K562 (cell line): ENCODE results near the gene BCL10. TPM values are rescaled to one million over a fixed set of nuclear protein-coding genes. Genes with fewer than 3 reads are reported as not detected.

Experiments
- HOXB6 ChIP-seq: fragments of 250-450 bp; sonication (Bioruptor Pico); IDR thresholded peaks from 2 replicates; pipeline ENCODE4 v1.5.1; 2022; ENCODE audit warnings: mild to moderate bottlenecking, borderline replicate concordance
- HSF4 ChIP-seq: fragments of 250-450 bp; sonication (Bioruptor Pico); IDR thresholded peaks from 2 replicates; pipeline ENCODE4 v2.1.2; 2022; ENCODE audit warnings: mild to moderate bottlenecking, moderate library complexity, borderline replicate concordance
- KDM2B ChIP-seq: fragments of 250-450 bp; sonication (Bioruptor Pico); IDR thresholded peaks from 2 replicates; pipeline ENCODE4 v1.8.0; 2021; ENCODE audit warnings: mild to moderate bottlenecking, moderate library complexity
- MAZ ChIP-seq, 2 experiments: fragments of 450-650 bp in 1 of 2; sonication (generic) in 1 of 2; formaldehyde crosslinking; IDR thresholded peaks in 1 of 2; conservative IDR thresholded peaks in 1 of 2; 2 replicates each; pipeline versions ENCODE4 v1.4.0 to v1.5.0; 2020; ENCODE audit warnings: mild to moderate bottlenecking in 1 of 2, missing genetic modification reagents in 1 of 2
- MEF2A ChIP-seq: IDR thresholded peaks from 2 replicates; pipeline ENCODE4 v1.6.1; 2011; ENCODE audit warnings: low read depth, mild to moderate bottlenecking, low read length, moderate library complexity; ENCODE audit not compliant: control insufficient read depth
- NELFE ChIP-seq: IDR thresholded peaks from 2 replicates; pipeline ENCODE4 v1.6.1; 2011; ENCODE audit warnings: mild to moderate bottlenecking; ENCODE audit not compliant: insufficient read depth, insufficient read length
- PHB2 ChIP-seq: fragments of 450-650 bp; IDR thresholded peaks from 2 replicates; pipeline ENCODE4 v1.6.1; 2017; ENCODE audit warnings: low read depth
- PTTG1 ChIP-seq: fragments of 450-650 bp; IDR thresholded peaks from 2 replicates; pipeline ENCODE4 v1.6.1; 2016; ENCODE audit warnings: low read depth, mild to moderate bottlenecking, missing genetic modification characterization, missing compliant biosample characterization
- RB1 ChIP-seq: fragments of 450-650 bp; IDR thresholded peaks from 2 replicates; pipeline ENCODE4 v1.6.1; 2017; ENCODE audit warnings: low read depth, mild to moderate bottlenecking
- RBFOX2 ChIP-seq: fragments of 200-400 bp; formaldehyde crosslinking; IDR thresholded peaks from 2 replicates; pipeline ENCODE4 v1.6.1; 2017; ENCODE audit warnings: low read depth, mild to moderate bottlenecking, low read length, moderate library complexity
- SIRT6 ChIP-seq: IDR thresholded peaks from one replicate; pipeline ENCODE4 v1.6.1; 2012; ENCODE audit warnings: low read depth, mild to moderate bottlenecking, control low read depth, inconsistent platforms, low read length, moderate library complexity
- TEAD2 ChIP-seq: fragments of 450-650 bp; IDR thresholded peaks from 2 replicates; pipeline ENCODE4 v1.6.1; 2016; ENCODE audit warnings: missing genetic modification characterization, control low read depth, missing compliant biosample characterization
- ZNF165 ChIP-seq: fragments of 250-450 bp; sonication (Bioruptor Pico); IDR thresholded peaks from 2 replicates; pipeline ENCODE4 v1.4.0; 2020; ENCODE audit warnings: borderline replicate concordance
- ZNF184 ChIP-seq: sonication (generic); formaldehyde crosslinking; IDR thresholded peaks from 2 replicates; pipeline ENCODE4 v1.5.0; 2020; ENCODE audit warnings: missing genetic modification reagents
- polyA plus RNA-seq, 8 experiments: library from polyadenylated mRNA; depleted of rRNA in 4 of 8; stranded (reverse) in 5 of 8; unstranded in 3 of 8; fragments of >200 nt; fragmentation: Nextera tagmentation in 2 of 8; fragmentation: Illumina TruSeq in 1 of 8; extraction: Ambion mirVana in 2 of 8; extraction: Trizol in 1 of 8; gene quantifications; 2 replicates each; pipeline versions ENCODE4 v1.2.1 to v1.2.3, GENCODE V29; 2011 to 2014; ENCODE audit warnings: inconsistent platforms in 1 of 8, missing spikeins in 1 of 8
- total RNA-seq, 7 experiments: library from RNA; depleted of rRNA in 6 of 7; stranded (reverse); fragments of >200 nt in 6 of 7; fragmentation: Illumina TruSeq in 2 of 7; extraction: Trizol in 2 of 7; gene quantifications; 2 replicates each; pipeline versions ENCODE4 v1.2.1 to v1.2.3, GENCODE V29; 2011 to 2021; ENCODE audit warnings: low replicate concordance in 1 of 7
- TF ChIP-seq, protein P1 (sequence below): sonication (generic); formaldehyde crosslinking; IDR thresholded peaks from 2 replicates; pipeline ENCODE4 v1.4.0; 2020; ENCODE audit warnings: mild to moderate bottlenecking, missing genetic modification reagents
- TF ChIP-seq, protein P2 (sequence below): fragments of 450-650 bp; IDR thresholded peaks from 2 replicates; pipeline ENCODE4 v1.6.1; 2016; ENCODE audit warnings: mild to moderate bottlenecking
- TF ChIP-seq, protein P3 (sequence below): sonication (generic); formaldehyde crosslinking; IDR thresholded peaks from 2 replicates; pipeline ENCODE4 v1.8.0; 2022; ENCODE audit warnings: mild to moderate bottlenecking, missing genetic modification reagents
- TF ChIP-seq, protein P4 (sequence below), 2 experiments: IDR thresholded peaks; 2 replicates each; pipeline ENCODE4 v1.6.1; 2012; ENCODE audit warnings: improper control_type of control experiment in 2 of 2, low read depth in 2 of 2, low read length in 2 of 2, borderline replicate concordance in 1 of 2
- TF ChIP-seq, protein P5 (sequence below): sonication (generic); formaldehyde crosslinking; IDR thresholded peaks from 2 replicates; pipeline ENCODE4 v1.9.0; 2022; ENCODE audit warnings: mild to moderate bottlenecking, missing genetic modification reagents

BCL10 gene
- total and polyA plus RNA-seq, 9 of the 15 experiments (the other 6 are each of a cell fraction or from before 2014, with no cell fraction given): 8.0 to 19.4 (median 12.3) TPM

DNA sequence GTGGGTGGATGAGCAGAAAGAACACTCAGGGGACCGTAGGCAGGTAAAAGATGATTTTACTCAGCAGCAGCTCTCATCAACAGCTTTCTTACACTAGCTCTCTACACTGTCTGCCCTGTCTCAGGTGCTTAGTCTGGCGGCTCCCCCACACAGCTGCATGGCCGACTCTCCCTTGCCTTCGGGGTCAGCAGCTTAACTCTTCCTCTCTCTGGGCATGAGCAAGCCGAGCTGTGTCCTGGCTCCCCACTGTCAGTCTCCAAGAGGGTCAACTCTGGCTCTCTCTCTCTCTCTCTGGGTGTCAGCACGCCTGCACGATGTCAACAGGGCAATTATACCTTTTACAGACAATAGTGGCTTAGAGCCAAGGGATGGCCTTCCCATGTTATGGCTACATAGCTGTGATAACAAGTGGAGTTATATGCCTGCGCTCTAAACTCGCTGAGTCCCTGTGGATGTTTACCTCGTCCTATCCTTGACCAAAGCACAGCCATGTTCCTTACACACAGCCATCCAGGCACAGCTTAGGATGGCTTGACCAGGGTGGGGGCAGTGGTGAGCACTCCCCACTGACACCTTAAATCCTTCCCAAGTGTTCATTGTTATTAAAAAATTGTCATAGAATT lies 3.1 kb upstream of the BCL10 start (continued):
- TF ChIP-seq, protein P1, sequence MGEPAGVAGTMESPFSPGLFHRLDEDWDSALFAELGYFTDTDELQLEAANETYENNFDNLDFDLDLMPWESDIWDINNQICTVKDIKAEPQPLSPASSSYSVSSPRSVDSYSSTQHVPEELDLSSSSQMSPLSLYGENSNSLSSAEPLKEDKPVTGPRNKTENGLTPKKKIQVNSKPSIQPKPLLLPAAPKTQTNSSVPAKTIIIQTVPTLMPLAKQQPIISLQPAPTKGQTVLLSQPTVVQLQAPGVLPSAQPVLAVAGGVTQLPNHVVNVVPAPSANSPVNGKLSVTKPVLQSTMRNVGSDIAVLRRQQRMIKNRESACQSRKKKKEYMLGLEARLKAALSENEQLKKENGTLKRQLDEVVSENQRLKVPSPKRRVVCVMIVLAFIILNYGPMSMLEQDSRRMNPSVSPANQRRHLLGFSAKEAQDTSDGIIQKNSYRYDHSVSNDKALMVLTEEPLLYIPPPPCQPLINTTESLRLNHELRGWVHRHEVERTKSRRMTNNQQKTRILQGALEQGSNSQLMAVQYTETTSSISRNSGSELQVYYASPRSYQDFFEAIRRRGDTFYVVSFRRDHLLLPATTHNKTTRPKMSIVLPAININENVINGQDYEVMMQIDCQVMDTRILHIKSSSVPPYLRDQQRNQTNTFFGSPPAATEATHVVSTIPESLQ: no peak
- TF ChIP-seq, protein P2, sequence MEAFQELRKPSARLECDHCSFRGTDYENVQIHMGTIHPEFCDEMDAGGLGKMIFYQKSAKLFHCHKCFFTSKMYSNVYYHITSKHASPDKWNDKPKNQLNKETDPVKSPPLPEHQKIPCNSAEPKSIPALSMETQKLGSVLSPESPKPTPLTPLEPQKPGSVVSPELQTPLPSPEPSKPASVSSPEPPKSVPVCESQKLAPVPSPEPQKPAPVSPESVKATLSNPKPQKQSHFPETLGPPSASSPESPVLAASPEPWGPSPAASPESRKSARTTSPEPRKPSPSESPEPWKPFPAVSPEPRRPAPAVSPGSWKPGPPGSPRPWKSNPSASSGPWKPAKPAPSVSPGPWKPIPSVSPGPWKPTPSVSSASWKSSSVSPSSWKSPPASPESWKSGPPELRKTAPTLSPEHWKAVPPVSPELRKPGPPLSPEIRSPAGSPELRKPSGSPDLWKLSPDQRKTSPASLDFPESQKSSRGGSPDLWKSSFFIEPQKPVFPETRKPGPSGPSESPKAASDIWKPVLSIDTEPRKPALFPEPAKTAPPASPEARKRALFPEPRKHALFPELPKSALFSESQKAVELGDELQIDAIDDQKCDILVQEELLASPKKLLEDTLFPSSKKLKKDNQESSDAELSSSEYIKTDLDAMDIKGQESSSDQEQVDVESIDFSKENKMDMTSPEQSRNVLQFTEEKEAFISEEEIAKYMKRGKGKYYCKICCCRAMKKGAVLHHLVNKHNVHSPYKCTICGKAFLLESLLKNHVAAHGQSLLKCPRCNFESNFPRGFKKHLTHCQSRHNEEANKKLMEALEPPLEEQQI: no peak
- no peak for TF ChIP-seq MEF2A
- TF ChIP-seq, protein P3, sequence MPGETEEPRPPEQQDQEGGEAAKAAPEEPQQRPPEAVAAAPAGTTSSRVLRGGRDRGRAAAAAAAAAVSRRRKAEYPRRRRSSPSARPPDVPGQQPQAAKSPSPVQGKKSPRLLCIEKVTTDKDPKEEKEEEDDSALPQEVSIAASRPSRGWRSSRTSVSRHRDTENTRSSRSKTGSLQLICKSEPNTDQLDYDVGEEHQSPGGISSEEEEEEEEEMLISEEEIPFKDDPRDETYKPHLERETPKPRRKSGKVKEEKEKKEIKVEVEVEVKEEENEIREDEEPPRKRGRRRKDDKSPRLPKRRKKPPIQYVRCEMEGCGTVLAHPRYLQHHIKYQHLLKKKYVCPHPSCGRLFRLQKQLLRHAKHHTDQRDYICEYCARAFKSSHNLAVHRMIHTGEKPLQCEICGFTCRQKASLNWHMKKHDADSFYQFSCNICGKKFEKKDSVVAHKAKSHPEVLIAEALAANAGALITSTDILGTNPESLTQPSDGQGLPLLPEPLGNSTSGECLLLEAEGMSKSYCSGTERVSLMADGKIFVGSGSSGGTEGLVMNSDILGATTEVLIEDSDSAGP: no peak
- no peak for TF ChIP-seq RB1
- peak; percentile 92 for TF ChIP-seq ZNF165 (CRISPR knock-in tag)
- TF ChIP-seq, protein P4, sequence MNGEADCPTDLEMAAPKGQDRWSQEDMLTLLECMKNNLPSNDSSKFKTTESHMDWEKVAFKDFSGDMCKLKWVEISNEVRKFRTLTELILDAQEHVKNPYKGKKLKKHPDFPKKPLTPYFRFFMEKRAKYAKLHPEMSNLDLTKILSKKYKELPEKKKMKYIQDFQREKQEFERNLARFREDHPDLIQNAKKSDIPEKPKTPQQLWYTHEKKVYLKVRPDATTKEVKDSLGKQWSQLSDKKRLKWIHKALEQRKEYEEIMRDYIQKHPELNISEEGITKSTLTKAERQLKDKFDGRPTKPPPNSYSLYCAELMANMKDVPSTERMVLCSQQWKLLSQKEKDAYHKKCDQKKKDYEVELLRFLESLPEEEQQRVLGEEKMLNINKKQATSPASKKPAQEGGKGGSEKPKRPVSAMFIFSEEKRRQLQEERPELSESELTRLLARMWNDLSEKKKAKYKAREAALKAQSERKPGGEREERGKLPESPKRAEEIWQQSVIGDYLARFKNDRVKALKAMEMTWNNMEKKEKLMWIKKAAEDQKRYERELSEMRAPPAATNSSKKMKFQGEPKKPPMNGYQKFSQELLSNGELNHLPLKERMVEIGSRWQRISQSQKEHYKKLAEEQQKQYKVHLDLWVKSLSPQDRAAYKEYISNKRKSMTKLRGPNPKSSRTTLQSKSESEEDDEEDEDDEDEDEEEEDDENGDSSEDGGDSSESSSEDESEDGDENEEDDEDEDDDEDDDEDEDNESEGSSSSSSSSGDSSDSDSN (IDR thresholded peaks at IDR 0.05; ENCODE audit: borderline replicate concordance in 1 of 2, low read depth in 2 of 2, low read length in 2 of 2): no peak
- 0 out of 2 replicates have a peak, but pooled peaks have one; percentile 37 for TF ChIP-seq RBFOX2
- TF ChIP-seq SIRT6: no peak
- TF ChIP-seq, protein P5, sequence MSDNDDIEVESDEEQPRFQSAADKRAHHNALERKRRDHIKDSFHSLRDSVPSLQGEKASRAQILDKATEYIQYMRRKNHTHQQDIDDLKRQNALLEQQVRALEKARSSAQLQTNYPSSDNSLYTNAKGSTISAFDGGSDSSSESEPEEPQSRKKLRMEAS (CRISPR knock-in tag): no peak
- peak in 1 of 2 experiments; percentile 39; a peak in 1 of 4 replicates for TF ChIP-seq MAZ (CRISPR knock-in tag; conservative IDR thresholded peaks at IDR 0.05 in 1 of 2, IDR thresholded peaks at IDR 0.05 in 1 of 2)
- no peak for TF ChIP-seq ZNF184
- peak; percentile 93 for TF ChIP-seq PTTG1 (tag)
- TF ChIP-seq HSF4: peak; percentile 70; the same call in 1 of the 2 replicates
- no peak for TF ChIP-seq KDM2B (CRISPR knock-in tag)
- no peak for TF ChIP-seq HOXB6
- 0 out of 2 replicates have a peak, but pooled peaks have one; percentile 69 for TF ChIP-seq TEAD2 (tag)
- no peak for TF ChIP-seq NELFE
- no peak for TF ChIP-seq PHB2
